HEK293T (cell line): ENCODE measurements around the gene TRIM62.

Experiments
- BHLHE40 ChIP-seq: fragments of 450-650 bp; IDR thresholded peaks from 2 replicates; pipeline ENCODE4 v1.6.1; 2016; ENCODE audit warnings: mild to moderate bottlenecking, moderate library complexity, borderline replicate concordance
- CTBP1 ChIP-seq: fragments of 450-650 bp; IDR thresholded peaks from 2 replicates; pipeline ENCODE4 v1.6.1; 2016; ENCODE audit warnings: borderline replicate concordance
- ELF4 ChIP-seq: fragments of 450-650 bp; IDR thresholded peaks from 2 replicates; pipeline ENCODE4 v1.6.1; 2017; ENCODE audit warnings: antibody characterized with exemption
- FOXK2 ChIP-seq: fragments of 450-650 bp; IDR thresholded peaks from 2 replicates; pipeline ENCODE4 v1.6.1; 2016; ENCODE audit warnings: mild to moderate bottlenecking
- FOXM1 ChIP-seq: fragments of 450-650 bp; IDR thresholded peaks from 2 replicates; pipeline ENCODE4 v1.6.1; 2017; ENCODE audit warnings: mild to moderate bottlenecking, borderline replicate concordance
- HDGF ChIP-seq: fragments of 450-650 bp; IDR thresholded peaks from 2 replicates; pipeline ENCODE4 v1.6.1; 2017; ENCODE audit warnings: antibody characterized with exemption, borderline replicate concordance
- L3MBTL2 ChIP-seq: fragments of 450-650 bp; conservative IDR thresholded peaks from 2 replicates; pipeline ENCODE4 v1.6.1; 2016; ENCODE audit warnings: mild to moderate bottlenecking
- LEF1 ChIP-seq: fragments of 450-650 bp; IDR thresholded peaks from 2 replicates; pipeline ENCODE4 v1.6.1; 2017; ENCODE audit warnings: mild to moderate bottlenecking, borderline replicate concordance
- NFRKB ChIP-seq: fragments of 450-650 bp; IDR thresholded peaks from 2 replicates; pipeline ENCODE4 v1.6.1; 2016; ENCODE audit warnings: mild to moderate bottlenecking, moderate library complexity
- SP1 ChIP-seq: fragments of 450-650 bp; IDR thresholded peaks from 2 replicates; pipeline ENCODE4 v1.6.1; 2017
- SUZ12 ChIP-seq: fragments of 450-650 bp; IDR thresholded peaks from 2 replicates; pipeline ENCODE4 v1.6.1; 2016; ENCODE audit warnings: mild to moderate bottlenecking
- TARDBP ChIP-seq: fragments of 450-650 bp; IDR thresholded peaks from 2 replicates; pipeline ENCODE4 v1.6.1; 2016
- ZNF384 ChIP-seq: fragments of 450-650 bp; IDR thresholded peaks from 2 replicates; pipeline ENCODE4 v1.6.1; 2016
- TF ChIP-seq, protein P1 (sequence below): fragments of 450-650 bp; IDR thresholded peaks from 2 replicates; pipeline ENCODE4 v1.6.1; 2016

DNA sequence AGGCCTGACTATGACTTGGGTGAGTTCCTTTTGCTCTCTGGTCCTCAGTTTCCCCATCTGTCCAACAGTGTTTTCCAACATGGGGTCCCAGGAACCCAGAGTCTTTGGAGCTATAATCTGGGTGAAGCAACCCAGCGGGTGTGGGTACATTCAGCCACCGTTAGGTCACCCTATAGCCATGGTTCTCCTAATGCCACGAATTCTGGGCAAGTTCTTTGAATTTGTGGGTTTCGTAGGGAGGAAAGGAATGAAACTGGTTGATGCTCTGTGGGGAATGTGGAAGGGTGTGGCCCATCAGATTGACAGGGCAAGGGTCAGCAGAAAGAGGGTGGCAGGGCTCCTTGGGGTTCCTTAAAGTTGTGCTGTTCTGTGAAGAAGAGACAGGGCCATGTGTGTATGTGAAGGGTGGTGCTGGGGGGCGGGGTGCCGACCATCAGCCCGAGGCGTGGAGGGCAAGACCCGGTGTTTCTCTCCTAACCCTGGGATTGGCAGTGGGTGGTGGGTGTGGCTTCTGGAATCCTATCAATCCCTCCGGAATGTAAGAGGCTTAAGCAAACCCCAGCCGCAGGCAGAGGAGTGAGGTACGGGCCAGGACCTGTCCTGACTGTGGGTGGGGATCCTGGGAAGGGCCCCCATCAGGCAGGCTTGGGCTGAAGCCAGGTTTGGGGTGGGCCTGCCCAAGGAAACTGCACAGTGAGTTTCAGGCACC lies 39.0 kb upstream of the TRIM62 start:
- TF ChIP-seq FOXM1 (no peak), HDGF (no peak), LEF1 (no peak), CTBP1 (no peak), BHLHE40 (no peak), ELF4 (no peak), TARDBP (no peak), SP1 (no peak), ZNF384 (no peak), NFRKB (no peak), SUZ12 (no peak), FOXK2 (no peak), L3MBTL2 (no peak)
- TF ChIP-seq, protein P1, sequence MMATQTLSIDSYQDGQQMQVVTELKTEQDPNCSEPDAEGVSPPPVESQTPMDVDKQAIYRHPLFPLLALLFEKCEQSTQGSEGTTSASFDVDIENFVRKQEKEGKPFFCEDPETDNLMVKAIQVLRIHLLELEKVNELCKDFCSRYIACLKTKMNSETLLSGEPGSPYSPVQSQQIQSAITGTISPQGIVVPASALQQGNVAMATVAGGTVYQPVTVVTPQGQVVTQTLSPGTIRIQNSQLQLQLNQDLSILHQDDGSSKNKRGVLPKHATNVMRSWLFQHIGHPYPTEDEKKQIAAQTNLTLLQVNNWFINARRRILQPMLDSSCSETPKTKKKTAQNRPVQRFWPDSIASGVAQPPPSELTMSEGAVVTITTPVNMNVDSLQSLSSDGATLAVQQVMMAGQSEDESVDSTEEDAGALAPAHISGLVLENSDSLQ: no peak
